Loucy (cell line): Measurements from ENCODE around the gene LMOD3.

Experiments used
- EZH2phosphoT487 ChIP-seq: fragments of 200-600 bp; IDR thresholded peaks from 2 replicates; pipeline ENCODE4 v1.6.1; 2018; ENCODE audit warnings: antibody characterized with exemption, mild to moderate bottlenecking, moderate library complexity, borderline replicate concordance
- TF ChIP-seq, protein P1 (sequence below): fragments of 200-600 bp; sonication (generic); conservative IDR thresholded peaks from 2 replicates; pipeline ENCODE4 v1.5.1; 2014; ENCODE audit warnings: mild to moderate bottlenecking, antibody characterized with exemption, low read length

DNA sequence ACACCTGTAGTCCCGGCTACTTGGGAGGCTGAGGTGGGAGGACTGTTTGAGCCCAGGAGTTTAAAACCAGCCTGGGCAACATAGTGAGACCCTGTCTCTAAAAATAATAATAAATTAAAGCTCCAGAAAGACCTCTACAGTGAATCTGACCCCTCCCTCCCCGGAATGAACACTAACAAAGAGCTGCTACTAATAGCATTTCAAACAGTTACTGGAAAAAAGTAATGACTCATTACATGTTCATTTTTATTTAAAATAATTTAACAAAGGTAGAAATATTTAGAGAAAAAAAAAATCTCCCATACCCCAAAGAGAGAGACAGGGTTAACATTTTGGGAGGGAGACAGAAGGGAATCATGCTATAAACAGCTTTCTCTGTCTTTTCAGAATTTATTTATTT, 40.0 kb downstream of the LMOD3 start:
- TF ChIP-seq, protein P1, sequence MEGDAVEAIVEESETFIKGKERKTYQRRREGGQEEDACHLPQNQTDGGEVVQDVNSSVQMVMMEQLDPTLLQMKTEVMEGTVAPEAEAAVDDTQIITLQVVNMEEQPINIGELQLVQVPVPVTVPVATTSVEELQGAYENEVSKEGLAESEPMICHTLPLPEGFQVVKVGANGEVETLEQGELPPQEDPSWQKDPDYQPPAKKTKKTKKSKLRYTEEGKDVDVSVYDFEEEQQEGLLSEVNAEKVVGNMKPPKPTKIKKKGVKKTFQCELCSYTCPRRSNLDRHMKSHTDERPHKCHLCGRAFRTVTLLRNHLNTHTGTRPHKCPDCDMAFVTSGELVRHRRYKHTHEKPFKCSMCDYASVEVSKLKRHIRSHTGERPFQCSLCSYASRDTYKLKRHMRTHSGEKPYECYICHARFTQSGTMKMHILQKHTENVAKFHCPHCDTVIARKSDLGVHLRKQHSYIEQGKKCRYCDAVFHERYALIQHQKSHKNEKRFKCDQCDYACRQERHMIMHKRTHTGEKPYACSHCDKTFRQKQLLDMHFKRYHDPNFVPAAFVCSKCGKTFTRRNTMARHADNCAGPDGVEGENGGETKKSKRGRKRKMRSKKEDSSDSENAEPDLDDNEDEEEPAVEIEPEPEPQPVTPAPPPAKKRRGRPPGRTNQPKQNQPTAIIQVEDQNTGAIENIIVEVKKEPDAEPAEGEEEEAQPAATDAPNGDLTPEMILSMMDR: no peak
- TF ChIP-seq EZH2phosphoT487: no peak
